Measurements from ENCODE around the gene DHRS7.

- TF ChIP-seq CTCF (IDR thresholded peaks at IDR 0.05), result no peak
- TF ChIP-seq POLR2A (IDR thresholded peaks at IDR 0.05), result no peak
- no peak for TF ChIP-seq EP300 (IDR thresholded peaks at IDR 0.05)
Measured at GRCh38 chr14:60125918-60126317, 39.3 kb downstream of the DHRS7 start.

Data from upper lobe of left lung (tissue), 4 donors.